Stimulated activated CD4-positive, alpha-beta T cell treated with anti-CD3 and anti-CD28 coated beads, Interleukin-2, amount 100 ng/mL, for 24 hours (primary cell): ENCODE measurements around the gene DNAH6.
"Not testable (repeated sequence)": the region's sequence is repeated elsewhere in the genome, so short reads cannot be mapped to it uniquely, and the experiment has no call there.

Experiments
- DNase-seq, 2 donors: peaks; one replicate each; pipeline ENCODE4 v3.0.0-alpha.2; 2020

Gene DNAH6

GRCh38 chr2:84768840-84769239 is 252.5 kb downstream of the DNAH6 start:
- no peak for DNase-seq

GRCh38 chr2:84770280-84770679 is 254.0 kb downstream of the DNAH6 start:
- DNase-seq = no peak

GRCh38 chr2:84771251-84771650 is 255.0 kb downstream of the DNAH6 start:
- DNase-seq = no peak

GRCh38 chr2:84773562-84773961 is 257.3 kb downstream of the DNAH6 start:
- DNase-seq = not testable (repeated sequence)

- DNase-seq = no peak
Measured at GRCh38 chr2:84776011-84776410, 259.7 kb downstream of the DNAH6 start.

GRCh38 chr2:84778911-84779690 is 262.8 kb downstream of the DNAH6 start:
- DNase-seq = no peak

- no peak for DNase-seq
Measured at GRCh38 chr2:84779781-84780180, 263.5 kb downstream of the DNAH6 start.

- peak; percentile 55 to 60 for DNase-seq
Measured at GRCh38 chr2:84781942-84782716, 265.8 kb downstream of the DNAH6 start.

GRCh38 chr2:84782717-84783442 is 266.6 kb downstream of the DNAH6 start:
- peak; percentile 13 to 32 for DNase-seq

- DNase-seq = no peak
Measured at GRCh38 chr2:84785950-84786349, 269.7 kb downstream of the DNAH6 start.

- DNase-seq = no peak
Measured at GRCh38 chr2:84786601-84787000, 270.3 kb downstream of the DNAH6 start.

- DNase-seq = no peak
Measured at GRCh38 chr2:84788027-84788426, 271.7 kb downstream of the DNAH6 start.

GRCh38 chr2:84788498-84788897 is 272.2 kb downstream of the DNAH6 start:
- DNase-seq = no peak

GRCh38 chr2:84792856-84793522 is 276.7 kb downstream of the DNAH6 start:
- DNase-seq = no peak

GRCh38 chr2:84793641-84794040 is 277.3 kb downstream of the DNAH6 start:
- no peak for DNase-seq

- DNase-seq = no peak
Measured at GRCh38 chr2:84796798-84797197, 280.5 kb downstream of the DNAH6 start.

- DNase-seq = no peak
Measured at GRCh38 chr2:84797271-84797670, 281.0 kb downstream of the DNAH6 start.

GRCh38 chr2:84799772-84800171 is 283.5 kb downstream of the DNAH6 start:
- DNase-seq = no peak

- DNase-seq = no peak
Measured at GRCh38 chr2:84800194-84800805, 284.0 kb downstream of the DNAH6 start.

GRCh38 chr2:84801811-84802210 is 285.5 kb downstream of the DNAH6 start:
- DNase-seq = no peak

GRCh38 chr2:84805250-84805958 is 289.1 kb downstream of the DNAH6 start:
- DNase-seq = no peak

- no peak for DNase-seq
Measured at GRCh38 chr2:84807063-84807485, 290.8 kb downstream of the DNAH6 start.
